SHP77 (cell line): Measurements from ENCODE around the gene MCC.

ENCODE experiments used
- DNase-seq, 2 experiments: peaks; one replicate each; lab custom pipeline; 2025; lab: John Stamatoyannopoulos, UW

Gene MCC

DNA sequence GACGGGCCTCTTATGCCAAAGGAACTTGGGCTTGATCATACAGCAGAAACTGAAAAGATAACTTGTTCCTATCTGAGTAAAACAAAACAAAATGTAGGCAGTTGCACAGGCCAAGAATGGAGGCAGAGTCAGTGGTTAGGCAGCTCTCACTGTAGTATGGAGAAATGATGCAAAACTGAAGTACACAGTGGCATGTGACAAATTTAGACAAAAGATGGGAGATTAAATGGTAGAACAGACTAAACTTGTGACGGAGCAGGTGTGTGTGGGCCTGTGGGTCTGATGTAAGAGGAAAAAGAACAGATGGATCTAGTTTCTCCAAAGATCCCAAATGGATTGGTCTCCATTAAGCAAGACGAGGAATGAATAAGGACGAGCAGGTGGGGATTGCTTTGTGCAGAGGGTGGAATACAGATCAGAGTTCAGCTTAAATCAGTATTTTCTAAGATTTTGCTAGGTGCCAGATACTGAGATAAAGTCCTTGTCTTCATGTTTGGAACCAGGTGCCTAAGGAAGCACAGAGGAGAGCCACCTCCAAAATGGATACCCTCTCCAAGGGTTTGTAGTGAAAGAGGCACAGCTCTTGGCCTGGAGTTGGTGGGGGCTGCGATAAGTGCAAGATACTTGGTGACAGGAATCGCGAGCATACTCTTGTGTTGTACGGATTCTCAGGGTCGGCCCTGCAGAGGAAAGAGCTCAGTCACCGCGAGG is 512.4 kb downstream of the MCC start:
- DNase-seq, result peak in 1 of 2 experiments; percentile 65

DNA sequence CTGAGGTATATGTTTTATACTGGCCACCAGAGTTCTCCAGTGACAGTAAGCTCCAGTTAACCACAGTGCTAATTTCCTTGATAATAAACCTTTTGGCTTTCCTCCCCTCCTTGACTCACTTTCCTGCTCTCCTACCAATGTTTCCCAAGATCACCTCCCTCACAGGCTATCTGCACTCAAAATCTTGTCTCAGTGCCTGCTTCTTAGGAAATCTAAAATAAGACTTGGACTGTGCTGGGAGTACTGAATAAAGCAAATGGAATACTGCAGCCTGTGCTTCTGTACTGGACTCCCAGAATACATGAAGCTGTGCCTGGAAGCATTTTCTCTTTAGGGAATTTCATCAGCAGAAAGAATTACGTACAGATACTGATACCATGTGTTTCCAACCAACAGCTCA is 513.4 kb downstream of the MCC start:
- DNase-seq, result no peak

DNA sequence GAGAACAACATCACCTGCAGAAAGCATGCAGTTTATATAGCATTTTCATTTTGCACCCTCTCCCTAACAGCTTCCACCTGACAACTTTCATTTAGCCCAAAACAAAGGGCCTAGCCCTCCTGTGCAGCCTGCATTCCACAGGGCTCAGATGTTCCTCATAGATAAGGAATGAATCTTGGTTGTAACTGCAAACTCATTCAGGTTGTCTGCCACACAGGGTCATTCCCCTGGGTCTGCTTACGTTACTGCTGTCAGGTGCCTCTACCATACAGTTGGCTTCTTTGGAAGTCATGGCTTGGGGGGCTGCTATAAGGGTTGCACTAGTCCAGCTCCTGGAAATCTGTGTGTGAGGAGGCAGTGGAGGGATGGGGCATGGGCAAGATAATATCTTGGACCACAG is 514.3 kb downstream of the MCC start:
- no peak for DNase-seq

DNA sequence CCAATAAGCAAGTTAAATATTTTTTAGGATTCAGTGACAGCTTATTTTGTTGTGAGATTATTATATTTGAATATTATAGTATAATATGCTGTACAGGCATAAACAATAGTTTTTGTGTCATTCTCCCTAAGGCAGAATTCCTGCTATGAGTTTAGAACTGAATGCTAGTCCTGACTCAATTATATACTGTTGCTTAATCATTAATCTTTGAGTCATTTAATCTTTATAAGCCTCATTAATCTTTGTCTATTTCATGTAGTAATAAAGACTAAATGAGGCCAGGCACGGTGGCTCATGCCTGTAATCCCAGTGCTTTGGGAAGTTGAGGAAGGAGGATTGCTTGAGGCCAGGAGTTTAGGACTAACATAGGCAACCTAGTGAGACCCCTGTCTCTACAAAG is 515.2 kb downstream of the MCC start:
- no peak for DNase-seq
